T-helper 1 cell (primary cell): Measurements from ENCODE around the gene FOXJ1.

ENCODE experiments used
- DNase-seq, 5 donors: peaks; one replicate each; pipeline ENCODE4 v3.0.0-alpha.2; 2012 to 2020

Gene FOXJ1

GRCh38 chr17:76123749-76124581, 17.1 kb downstream of the FOXJ1 start:
- DNase-seq: peak in 1 of 5 donors; percentile 25

GRCh38 chr17:76123191-76123499, 17.9 kb downstream of the FOXJ1 start:
- no peak for DNase-seq

GRCh38 chr17:76122431-76123190, 18.4 kb downstream of the FOXJ1 start:
- no peak for DNase-seq

GRCh38 chr17:76121932-76122430, 19.1 kb downstream of the FOXJ1 start:
- DNase-seq: no peak

GRCh38 chr17:76120658-76121008, 20.4 kb downstream of the FOXJ1 start:
- no peak for DNase-seq

GRCh38 chr17:76119409-76120371, 21.4 kb downstream of the FOXJ1 start:
- no peak for DNase-seq

GRCh38 chr17:76115138-76115754, 25.8 kb downstream of the FOXJ1 start:
- no peak for DNase-seq

GRCh38 chr17:76111956-76112355, 29.1 kb downstream of the FOXJ1 start:
- no peak for DNase-seq

GRCh38 chr17:76107509-76107908, 33.5 kb downstream of the FOXJ1 start:
- DNase-seq: no peak

- DNase-seq: no peak
Measured at GRCh38 chr17:76106703-76107102, 34.3 kb downstream of the FOXJ1 start.

GRCh38 chr17:76104896-76105231, 36.2 kb downstream of the FOXJ1 start:
- no peak for DNase-seq

- DNase-seq: no peak
Measured at GRCh38 chr17:76104140-76104895, 36.7 kb downstream of the FOXJ1 start.

- DNase-seq: peak; percentile 84 to 92 (median 90)
Measured at GRCh38 chr17:76103274-76104139, 37.5 kb downstream of the FOXJ1 start, which contains the start of gene EXOC7. EXOC7 (minus strand) TSS chr17:76103787; CDS start chr17:76103692, 95 bp downstream.

GRCh38 chr17:76102944-76103273, 38.1 kb downstream of the FOXJ1 start:
- no peak for DNase-seq

GRCh38 chr17:76097716-76098295, 43.2 kb downstream of the FOXJ1 start:
- no peak for DNase-seq

GRCh38 chr17:76095943-76096342, 45.1 kb downstream of the FOXJ1 start:
- DNase-seq: no peak

- no peak for DNase-seq
Measured at GRCh38 chr17:76094046-76094445, 47.0 kb downstream of the FOXJ1 start.

- DNase-seq: no peak
Measured at GRCh38 chr17:76092526-76093413, 48.3 kb downstream of the FOXJ1 start.
